ENCODE results near the gene CHCHD3.

The CHCHD3 gene

DNA sequence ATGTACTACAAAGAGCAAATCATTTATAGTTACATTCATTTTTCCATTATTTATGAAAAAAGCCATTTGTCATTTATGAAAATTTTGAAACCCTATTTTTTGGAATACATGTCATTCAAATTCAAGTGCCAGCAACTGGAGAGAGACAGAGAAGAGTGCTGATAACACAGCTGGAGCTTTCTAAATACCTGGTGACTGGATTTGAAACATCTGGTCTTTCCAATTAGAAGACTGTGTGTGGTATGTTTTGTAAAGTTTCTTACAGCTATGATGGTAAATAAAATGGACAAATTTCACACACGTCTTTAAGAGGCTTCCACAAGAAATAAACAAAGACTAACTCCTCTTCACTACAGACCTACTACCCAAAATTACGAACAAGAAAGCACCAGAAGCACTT lies 56.8 kb downstream of the CHCHD3 start:
- peaks cover 7 to 17% of the 10 kb centered on the region in 2 donors for H3K4me1 Mint-ChIP-seq (ENCODE audit: low read depth in 2 of 2)
- H3K9me3 Mint-ChIP-seq: no peaks in the 10 kb centered on the region
- no peaks in the 10 kb centered on the region for H3K27me3 Mint-ChIP-seq
- no peak for ATAC-seq (replicated peaks)
- H3K4me3 Mint-ChIP-seq: no peak overlapping the region
- no peak overlapping the region for H3K27ac Mint-ChIP-seq
- no peak for DNase-seq
- peaks cover 8% of the 10 kb centered on the region for H3K36me3 Mint-ChIP-seq (ENCODE audit: insufficient read depth)

DNA sequence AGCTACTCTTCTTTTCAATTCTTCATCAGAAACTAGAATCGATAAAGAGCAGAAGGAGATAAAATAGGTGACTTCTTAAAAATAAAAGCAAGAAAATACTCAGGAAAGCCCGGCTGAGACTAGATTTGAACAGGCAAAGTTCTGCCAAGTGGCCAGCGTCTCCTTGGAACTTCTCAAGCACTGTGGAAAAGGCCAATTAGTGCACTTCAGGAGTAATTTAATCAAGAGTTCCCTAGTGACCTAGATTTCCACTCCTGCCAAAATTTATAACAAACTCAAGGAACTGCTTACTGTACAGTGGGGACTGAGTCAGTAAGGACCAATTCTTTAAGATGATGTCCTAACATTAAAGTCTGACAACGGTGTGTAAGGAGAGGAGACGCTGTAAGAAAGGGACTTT lies 57.3 kb downstream of the CHCHD3 start:
- ATAC-seq (replicated peaks) (no peak), DNase-seq (no peak)
- Mint-ChIP-seq H3K4me3 (no peak overlapping the region), H3K27me3 (no peaks in the 10 kb centered on the region), H3K27ac (no peak overlapping the region), H3K4me1 (ENCODE audit: low read depth in 2 of 2) (peaks cover 4 to 12% of the 10 kb centered on the region in 2 donors), H3K9me3 (no peaks in the 10 kb centered on the region), H3K36me3 (ENCODE audit: insufficient read depth) (peaks cover 8% of the 10 kb centered on the region)

DNA sequence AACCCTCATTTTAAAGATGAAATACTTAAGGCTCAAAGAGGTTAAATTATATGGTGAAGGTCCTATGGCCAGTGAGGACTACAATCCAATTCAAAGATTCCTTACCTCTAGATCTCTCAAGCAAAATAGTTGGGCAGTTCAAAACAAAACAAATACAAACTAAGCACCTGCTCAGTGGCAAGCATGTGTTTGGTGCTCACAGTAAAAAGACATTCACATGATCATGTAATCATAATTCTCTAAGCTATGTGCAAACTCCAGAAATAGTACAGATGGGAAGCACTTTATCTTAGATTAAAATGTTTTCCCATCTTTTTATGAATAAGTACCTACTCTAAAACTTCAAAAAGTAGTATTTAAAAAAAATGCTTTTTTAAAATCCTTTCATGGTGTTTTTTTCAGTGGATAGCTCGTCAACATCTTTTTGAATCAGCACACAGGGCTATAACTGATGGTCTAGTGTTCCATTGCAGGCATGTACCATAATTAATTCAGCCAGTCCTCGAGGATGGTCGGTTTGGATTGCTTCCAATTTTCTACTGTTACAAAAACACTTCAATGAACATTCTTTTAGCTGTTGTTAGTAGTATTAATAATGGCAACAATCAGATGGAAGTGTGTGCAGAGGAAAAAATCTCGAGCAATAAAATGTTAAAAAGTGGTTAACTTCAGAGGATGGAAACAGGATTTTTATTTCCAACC lies 58.4 kb downstream of the CHCHD3 start:
- H3K4me3 Mint-ChIP-seq: no peak overlapping the region
- no peak overlapping the region for H3K27ac Mint-ChIP-seq
- ATAC-seq (replicated peaks) (no peak), DNase-seq (no peak)
- H3K36me3 Mint-ChIP-seq (ENCODE audit: insufficient read depth): peaks cover 12% of the 10 kb centered on the region
- no peaks in the 10 kb centered on the region for H3K9me3 Mint-ChIP-seq
- peaks cover 0 to 2% of the 10 kb centered on the region in 2 donors for H3K4me1 Mint-ChIP-seq (ENCODE audit: low read depth in 2 of 2)
- H3K27me3 Mint-ChIP-seq: no peaks in the 10 kb centered on the region

DNA sequence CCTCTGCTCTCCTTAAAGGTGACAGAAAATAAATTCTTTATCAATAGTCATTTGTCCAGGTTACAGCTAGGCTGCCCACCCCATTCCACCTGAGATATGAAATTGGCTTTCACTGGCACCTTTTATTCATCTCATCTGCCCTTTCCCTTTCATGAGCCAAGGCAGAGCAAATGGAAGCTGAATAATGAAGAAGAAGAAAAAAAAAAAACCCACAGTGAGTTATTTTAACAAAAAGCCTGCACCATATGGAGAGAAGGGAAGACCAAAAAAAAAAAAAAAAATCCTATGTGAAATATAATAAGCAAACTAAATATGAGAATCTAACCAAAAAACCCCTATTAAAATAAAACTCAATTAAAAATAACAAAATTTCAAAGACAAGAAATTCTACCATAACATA lies 59.2 kb downstream of the CHCHD3 start:
- no peak overlapping the region for H3K27ac Mint-ChIP-seq
- no peaks in the 10 kb centered on the region for H3K27me3 Mint-ChIP-seq
- H3K4me3 Mint-ChIP-seq: no peak overlapping the region
- ATAC-seq (replicated peaks) (no peak), DNase-seq (no peak)
- H3K4me1 Mint-ChIP-seq (ENCODE audit: low read depth in 2 of 2): no peaks in the 10 kb centered on the region
- H3K36me3 Mint-ChIP-seq (ENCODE audit: insufficient read depth): peaks cover 12% of the 10 kb centered on the region
- H3K9me3 Mint-ChIP-seq: no peaks in the 10 kb centered on the region

DNA sequence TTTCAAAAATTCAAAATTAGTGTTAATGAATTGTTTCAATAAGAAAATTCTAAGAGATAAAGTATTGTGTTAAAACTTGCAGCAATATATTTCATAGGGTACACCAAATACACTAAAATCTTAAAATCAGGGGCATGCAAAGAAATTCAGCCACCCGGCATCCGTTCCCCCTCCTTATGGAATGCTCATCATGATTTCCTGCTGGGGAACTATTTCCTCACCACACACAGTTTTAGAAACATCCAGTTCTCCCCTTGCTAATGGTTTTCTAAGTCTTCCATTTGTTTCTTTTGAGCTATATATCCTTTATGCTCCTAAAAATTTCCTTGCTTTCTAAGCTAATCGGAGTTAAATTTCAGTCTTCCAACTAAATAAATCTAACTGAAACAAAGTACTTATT lies 60.7 kb downstream of the CHCHD3 start:
- Mint-ChIP-seq H3K4me1 (ENCODE audit: low read depth in 2 of 2) (peaks cover 0 to 5% of the 10 kb centered on the region in 2 donors), H3K4me3 (no peak overlapping the region), H3K36me3 (ENCODE audit: insufficient read depth) (peaks cover 12% of the 10 kb centered on the region), H3K9me3 (no peaks in the 10 kb centered on the region), H3K27ac (peak overlapping the region in 1 of 2 donors; percentile 52), H3K27me3 (no peaks in the 10 kb centered on the region)
- ATAC-seq (replicated peaks) (no peak), DNase-seq (no peak)

DNA sequence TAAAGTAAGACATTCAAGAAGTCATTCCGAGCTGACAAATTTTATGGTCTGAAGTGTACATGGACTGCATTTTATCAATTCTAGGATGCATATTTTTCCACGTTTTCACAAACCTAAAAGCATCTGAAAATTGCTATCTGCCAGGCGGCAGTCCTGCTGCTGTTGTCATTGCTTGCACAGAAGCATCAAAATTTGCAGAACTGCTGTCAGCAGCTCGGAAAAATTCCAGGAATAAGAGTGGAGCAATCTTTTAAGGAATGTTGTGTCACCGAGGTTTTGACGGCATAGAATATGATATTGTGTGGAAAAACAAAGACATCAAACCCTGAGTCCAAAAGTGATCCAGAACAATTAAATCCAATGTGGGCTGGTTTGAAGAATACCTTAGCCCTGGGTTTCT lies 61.4 kb downstream of the CHCHD3 start:
- H3K36me3 Mint-ChIP-seq (ENCODE audit: insufficient read depth): peaks cover 12% of the 10 kb centered on the region
- H3K4me1 Mint-ChIP-seq (ENCODE audit: low read depth in 2 of 2): peaks cover 5 to 7% of the 10 kb centered on the region in 2 donors
- no peak overlapping the region for H3K4me3 Mint-ChIP-seq
- H3K27ac Mint-ChIP-seq: no peak overlapping the region
- H3K9me3 Mint-ChIP-seq: no peaks in the 10 kb centered on the region
- DNase-seq: no peak
- H3K27me3 Mint-ChIP-seq: no peaks in the 10 kb centered on the region
- no peak for ATAC-seq (replicated peaks)

DNA sequence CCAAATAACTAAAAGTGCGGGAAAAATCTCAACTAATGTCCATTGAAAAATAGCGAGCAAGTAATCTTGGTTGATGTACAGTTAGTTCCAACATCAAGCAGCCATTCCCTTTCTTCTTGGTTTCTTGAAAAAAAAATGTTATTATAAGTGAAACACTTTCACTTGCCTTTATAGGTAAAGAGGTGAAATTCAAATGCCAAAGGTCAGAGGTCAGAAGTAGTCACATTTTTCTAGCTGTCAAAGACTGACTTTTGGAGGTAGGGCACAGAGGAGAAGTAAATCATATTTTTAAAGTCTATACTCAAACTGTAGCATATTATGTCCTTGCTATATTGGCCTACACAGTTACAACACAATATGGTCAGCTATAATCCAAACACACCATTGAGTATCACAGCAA lies 62.3 kb downstream of the CHCHD3 start:
- no peaks in the 10 kb centered on the region for H3K27me3 Mint-ChIP-seq
- no peak overlapping the region for H3K4me3 Mint-ChIP-seq
- no peak overlapping the region for H3K27ac Mint-ChIP-seq
- peaks cover 7 to 8% of the 10 kb centered on the region in 2 donors for H3K4me1 Mint-ChIP-seq (ENCODE audit: low read depth in 2 of 2)
- H3K9me3 Mint-ChIP-seq: no peaks in the 10 kb centered on the region
- DNase-seq (no peak), ATAC-seq (replicated peaks) (no peak)
- H3K36me3 Mint-ChIP-seq (ENCODE audit: insufficient read depth): peaks cover 12% of the 10 kb centered on the region

DNA sequence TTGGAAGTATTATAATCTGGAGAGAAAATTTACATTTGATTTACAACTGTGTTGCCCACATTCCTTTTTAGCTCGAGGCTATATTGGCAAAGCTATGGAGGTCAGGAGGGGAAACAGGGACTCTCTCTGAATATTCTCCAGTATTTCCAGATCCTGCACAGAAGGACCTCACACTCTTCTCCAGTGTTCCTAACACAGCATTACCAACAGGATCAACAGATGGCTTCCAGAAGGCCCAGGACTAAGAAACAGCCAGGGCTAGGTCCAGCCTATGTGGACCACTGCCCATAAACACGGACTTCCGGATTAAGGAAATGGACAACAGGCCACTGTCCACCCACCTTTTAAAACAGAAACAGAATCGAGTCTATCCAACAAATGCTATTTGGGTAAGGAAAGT lies 65.3 kb downstream of the CHCHD3 start:
- no peaks in the 10 kb centered on the region for H3K27me3 Mint-ChIP-seq
- peaks cover 6% of the 10 kb centered on the region for H3K36me3 Mint-ChIP-seq (ENCODE audit: insufficient read depth)
- no peak for ATAC-seq (replicated peaks)
- no peak overlapping the region for H3K27ac Mint-ChIP-seq
- no peaks in the 10 kb centered on the region for H3K9me3 Mint-ChIP-seq
- no peak overlapping the region for H3K4me3 Mint-ChIP-seq
- no peak for DNase-seq
- peaks cover 8 to 9% of the 10 kb centered on the region in 2 donors for H3K4me1 Mint-ChIP-seq (ENCODE audit: low read depth in 2 of 2)

DNA sequence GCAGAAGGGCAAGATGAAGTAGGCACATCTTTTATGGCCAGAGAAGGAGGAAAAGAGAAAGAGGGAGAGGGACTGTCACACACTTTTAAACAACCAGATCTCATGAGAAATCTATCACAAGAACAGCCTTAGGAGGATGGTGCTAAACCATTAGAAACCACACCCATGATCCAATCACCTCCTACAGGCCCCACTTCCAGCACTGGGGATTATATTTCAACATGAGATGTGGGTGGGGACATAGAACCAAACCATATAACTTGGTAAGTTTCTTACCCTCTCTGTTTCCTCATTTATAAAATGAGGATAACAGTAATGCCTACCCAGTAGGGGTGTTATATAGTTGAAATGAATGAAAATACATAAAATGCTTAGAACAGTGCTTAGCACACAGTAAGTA lies 66.0 kb downstream of the CHCHD3 start:
- Mint-ChIP-seq H3K4me3 (no peak overlapping the region), H3K27me3 (no peaks in the 10 kb centered on the region), H3K4me1 (ENCODE audit: low read depth in 2 of 2) (peaks cover 8 to 9% of the 10 kb centered on the region in 2 donors), H3K27ac (peak overlapping the region in 1 of 2 donors; percentile 45), H3K36me3 (ENCODE audit: insufficient read depth) (peaks cover 7% of the 10 kb centered on the region), H3K9me3 (no peaks in the 10 kb centered on the region)
- no peak for DNase-seq
- no peak for ATAC-seq (replicated peaks)

DNA sequence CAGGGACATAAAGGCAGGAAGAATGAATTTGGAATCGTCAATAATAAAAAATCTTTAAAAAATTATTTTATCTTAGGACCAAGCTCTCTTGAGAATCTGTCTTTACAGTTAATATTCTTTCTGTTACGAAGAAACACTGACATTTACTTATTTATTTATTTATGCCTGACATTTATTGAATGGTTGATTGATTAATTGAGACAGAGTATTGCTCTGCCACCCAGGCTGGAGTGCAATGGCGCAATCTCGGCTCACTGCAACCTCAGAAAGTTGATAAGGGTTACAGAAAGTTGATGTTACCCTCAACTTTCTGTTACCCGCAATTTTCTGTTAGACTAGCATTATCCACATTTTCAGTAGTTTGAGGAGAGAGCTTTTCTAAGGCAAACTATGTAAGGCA lies 70.1 kb downstream of the CHCHD3 start:
- ATAC-seq (replicated peaks): no peak

DNA sequence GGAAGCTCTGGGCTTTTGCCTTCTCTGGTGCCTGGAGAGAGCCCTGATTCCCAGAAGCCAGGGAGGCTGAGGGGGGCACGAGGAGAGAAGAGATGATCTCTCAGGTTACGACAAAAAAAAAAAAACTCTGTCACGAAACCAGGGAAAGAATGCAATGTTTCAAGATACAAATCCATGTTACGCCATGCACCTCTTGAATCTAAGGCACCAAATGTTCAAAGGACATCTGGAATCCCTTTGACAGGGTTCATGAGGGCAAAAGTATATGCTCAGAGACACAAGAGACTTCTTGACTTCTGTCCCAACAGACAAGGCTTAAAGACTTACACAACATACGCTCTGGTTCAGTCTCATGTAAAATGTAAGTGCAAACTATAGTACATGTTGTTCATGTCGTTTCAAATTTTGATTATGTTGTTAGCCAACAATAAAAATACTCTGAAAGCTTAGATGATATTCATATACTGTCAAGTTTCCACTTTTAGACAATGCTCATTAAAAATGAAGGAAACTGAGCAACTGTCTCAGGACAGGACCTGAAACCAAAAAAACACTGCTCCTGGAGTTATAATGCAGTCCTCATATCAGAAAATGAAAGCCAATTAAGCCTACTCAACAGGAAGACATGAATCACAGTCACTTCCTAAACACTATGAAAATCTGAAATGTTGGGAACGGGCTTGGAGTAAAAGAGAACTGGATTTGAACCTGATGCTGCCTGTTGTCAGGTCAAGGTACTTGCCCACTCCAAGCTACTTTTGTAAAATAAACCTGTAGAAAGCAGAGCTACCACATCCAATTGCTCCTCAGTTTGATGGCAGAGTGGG lies 72.3 kb downstream of the CHCHD3 start:
- no peak for ATAC-seq (replicated peaks)
- Mint-ChIP-seq H3K4me3 (no peak overlapping the region), H3K27me3 (no peaks in the 10 kb centered on the region), H3K9me3 (no peaks in the 10 kb centered on the region), H3K4me1 (ENCODE audit: low read depth in 2 of 2) (peaks cover 2 to 9% of the 10 kb centered on the region in 2 donors), H3K27ac (no peak overlapping the region), H3K36me3 (ENCODE audit: insufficient read depth) (peaks cover 3% of the 10 kb centered on the region)
- DNase-seq: no peak

More for the DNA sequence above, 70.1 kb downstream of the CHCHD3 start:
- Mint-ChIP-seq H3K4me3 (no peak overlapping the region), H3K36me3 (ENCODE audit: insufficient read depth) (peaks cover 3% of the 10 kb centered on the region), H3K4me1 (ENCODE audit: low read depth in 2 of 2) (peaks cover 7 to 16% of the 10 kb centered on the region in 2 donors), H3K27ac (no peak overlapping the region), H3K9me3 (no peaks in the 10 kb centered on the region), H3K27me3 (no peaks in the 10 kb centered on the region)
- no peak for DNase-seq

DNA sequence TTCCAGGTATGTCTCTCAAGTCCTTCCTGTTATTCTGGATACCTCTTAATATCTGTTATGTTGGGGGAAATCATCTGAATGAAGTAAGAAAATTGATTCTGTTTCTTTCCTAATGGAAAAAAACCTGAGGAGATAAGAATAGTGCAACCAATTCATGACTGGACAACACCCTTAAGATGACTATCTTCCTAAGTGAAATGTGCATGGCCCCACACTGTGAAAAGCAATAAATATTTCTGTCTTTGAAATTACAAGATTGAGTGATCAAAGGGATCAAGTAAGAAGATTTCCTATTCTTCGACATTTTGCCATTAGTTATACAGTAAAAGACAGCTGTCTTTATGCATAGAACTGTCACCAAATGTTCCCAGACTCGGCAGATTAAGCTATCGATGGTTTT lies 73.9 kb downstream of the CHCHD3 start:
- H3K9me3 Mint-ChIP-seq: no peaks in the 10 kb centered on the region
- DNase-seq (no peak), ATAC-seq (replicated peaks) (no peak)
- H3K4me3 Mint-ChIP-seq: no peak overlapping the region
- no peak overlapping the region for H3K27ac Mint-ChIP-seq
- no peaks in the 10 kb centered on the region for H3K27me3 Mint-ChIP-seq
- H3K36me3 Mint-ChIP-seq (ENCODE audit: insufficient read depth): peaks cover 8% of the 10 kb centered on the region
- H3K4me1 Mint-ChIP-seq (ENCODE audit: low read depth in 2 of 2): peaks cover 3 to 21% of the 10 kb centered on the region in 2 donors

DNA sequence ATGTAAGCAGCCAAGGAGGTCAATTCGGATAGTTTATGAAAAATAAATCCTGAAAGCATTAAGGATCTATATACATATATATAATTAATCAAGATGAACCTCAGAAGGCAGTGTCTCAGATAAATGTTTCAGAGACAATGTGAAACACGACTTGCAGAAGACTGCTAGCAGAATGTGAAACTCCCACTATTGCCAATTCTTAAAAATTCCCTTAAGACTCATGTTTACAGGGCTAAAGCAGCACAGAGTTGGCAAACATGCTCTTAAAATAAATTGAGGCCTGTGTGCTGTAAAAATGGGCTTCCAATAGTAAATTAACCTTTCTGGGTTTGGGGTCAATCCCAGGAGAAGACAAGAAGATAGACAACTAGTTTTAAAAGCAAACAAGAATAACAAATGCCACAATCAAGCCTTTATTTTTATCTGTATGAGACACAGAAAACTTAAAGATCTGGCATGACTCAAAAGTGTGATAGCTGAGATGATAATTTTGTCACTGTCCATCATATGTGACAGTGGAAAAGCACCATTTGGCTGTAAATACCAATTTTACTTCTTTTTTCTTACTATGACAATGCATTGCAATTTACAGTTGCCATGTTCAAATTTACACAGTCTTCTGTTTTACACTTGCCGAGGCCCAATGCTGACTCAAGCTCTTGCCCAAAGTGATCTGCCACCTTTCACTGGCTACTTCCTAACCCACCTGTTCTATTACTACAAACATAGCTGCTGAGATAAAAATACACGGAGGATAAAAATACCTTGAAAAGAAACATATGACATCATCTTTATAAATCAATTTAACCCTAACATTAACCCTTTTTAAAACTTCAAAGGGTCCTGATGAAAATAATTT lies 78.6 kb downstream of the CHCHD3 start:
- no peaks in the 10 kb centered on the region for H3K9me3 Mint-ChIP-seq
- no peak overlapping the region for H3K4me3 Mint-ChIP-seq
- H3K36me3 Mint-ChIP-seq (ENCODE audit: insufficient read depth): peaks cover 5% of the 10 kb centered on the region
- DNase-seq: no peak
- H3K4me1 Mint-ChIP-seq (ENCODE audit: low read depth in 2 of 2): peaks cover 14 to 29% of the 10 kb centered on the region in 2 donors
- no peaks in the 10 kb centered on the region for H3K27me3 Mint-ChIP-seq
- ATAC-seq (replicated peaks): no peak
- H3K27ac Mint-ChIP-seq: no peak overlapping the region

All from effector memory CD8-positive, alpha-beta T cell (primary cell).